ENCODE results near the gene ISCA2. TPM values are rescaled to one million over a fixed set of nuclear protein-coding genes. Genes with fewer than 3 reads are reported as not detected.
"Not testable (repeated sequence)": the region's sequence is repeated elsewhere in the genome, so short reads cannot be mapped to it uniquely, and the experiment has no call there.

Gene ISCA2, protein sequence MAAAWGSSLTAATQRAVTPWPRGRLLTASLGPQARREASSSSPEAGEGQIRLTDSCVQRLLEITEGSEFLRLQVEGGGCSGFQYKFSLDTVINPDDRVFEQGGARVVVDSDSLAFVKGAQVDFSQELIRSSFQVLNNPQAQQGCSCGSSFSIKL
- 10 to 100 TPM in 3 of 4 donors, 1 to 10 TPM in 1; 4.1 to 32.4 (median 20.6) TPM for total RNA-seq

DNA sequence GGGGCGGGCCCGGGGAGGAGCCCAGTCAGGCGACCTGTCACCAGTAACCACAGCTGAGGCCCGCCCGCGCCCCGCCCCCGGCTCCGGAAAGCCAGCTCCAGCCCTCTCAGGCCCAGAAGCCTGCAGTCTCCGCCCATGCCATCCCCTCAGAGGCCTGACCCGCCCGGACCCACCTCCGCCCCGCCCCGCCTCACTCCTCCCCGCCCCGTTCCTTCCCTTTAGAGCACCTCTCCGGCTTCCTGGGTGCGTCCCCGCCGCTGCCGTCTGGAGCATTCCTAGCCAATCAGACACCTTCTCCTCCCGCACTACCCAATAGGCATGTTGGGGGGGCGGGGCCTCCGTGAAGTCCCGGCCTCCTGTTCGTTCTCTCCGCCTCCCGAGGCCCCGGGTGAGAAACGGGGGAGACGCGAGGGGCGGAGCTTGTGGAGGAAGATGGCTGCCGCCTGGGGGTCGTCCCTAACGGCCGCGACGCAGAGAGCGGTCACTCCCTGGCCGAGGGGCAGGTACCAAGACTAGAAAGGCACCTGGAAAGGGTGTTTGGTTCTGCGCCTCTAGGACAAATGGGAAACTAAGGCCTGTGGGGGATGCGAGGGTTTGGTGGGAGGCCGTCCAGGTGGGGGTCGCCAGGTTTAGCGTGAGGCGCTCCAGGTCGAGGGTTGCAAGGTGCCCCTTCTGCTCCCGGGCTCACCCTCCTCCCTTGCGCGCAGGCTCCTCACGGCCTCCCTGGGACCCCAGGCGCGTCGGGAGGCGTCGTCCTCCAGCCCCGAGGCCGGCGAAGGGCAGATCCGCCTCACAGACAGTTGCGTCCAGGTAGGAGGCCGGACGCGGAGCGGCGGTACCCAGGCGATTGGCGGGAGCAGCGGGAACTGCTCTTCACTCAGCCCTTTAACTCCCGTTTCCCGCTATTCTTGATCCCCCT, at the start of gene ISCA2:
Gene ISCA2 (plus strand): TSS at position 423 of the 919 bp plus-strand sequence. CDS start 10 bp downstream, at position 433.
- Histone ChIP-seq H3K4me3 (peak within 1 kb of the TSS; percentile 72 to 99 (median 88)), H3K36me3 (no peaks in the 10 kb centered on the region), H3K9me3 (no peaks in the 10 kb centered on the region), H3K4me1 (peaks cover 8 to 27% (median 17%) of the 10 kb centered on the region in 4 donors), H3K27ac (peak within 1 kb of the TSS; percentile 93 to 97 (median 94)), H3K27me3 (no peaks in the 10 kb centered on the region)
- intact Hi-C loops (cut with DNase I; ENCODE audit: low total_unique reads): loop anchor here (5.0 kb wide), 1 partner anchor 571 kb away; no protein-coding TSS in a partner anchor
- DNase-seq: peak; percentile 100
- peak; percentile 25 to 54 (median 47) for TF ChIP-seq POLR2AphosphoS5 (IDR thresholded peaks at IDR 0.05)
- no peak for TF ChIP-seq EP300 (IDR thresholded peaks at IDR 0.05; ENCODE audit: low read depth)
- no peak for TF ChIP-seq POLR2A (IDR thresholded peaks at IDR 0.05)
- TF ChIP-seq, protein P1, sequence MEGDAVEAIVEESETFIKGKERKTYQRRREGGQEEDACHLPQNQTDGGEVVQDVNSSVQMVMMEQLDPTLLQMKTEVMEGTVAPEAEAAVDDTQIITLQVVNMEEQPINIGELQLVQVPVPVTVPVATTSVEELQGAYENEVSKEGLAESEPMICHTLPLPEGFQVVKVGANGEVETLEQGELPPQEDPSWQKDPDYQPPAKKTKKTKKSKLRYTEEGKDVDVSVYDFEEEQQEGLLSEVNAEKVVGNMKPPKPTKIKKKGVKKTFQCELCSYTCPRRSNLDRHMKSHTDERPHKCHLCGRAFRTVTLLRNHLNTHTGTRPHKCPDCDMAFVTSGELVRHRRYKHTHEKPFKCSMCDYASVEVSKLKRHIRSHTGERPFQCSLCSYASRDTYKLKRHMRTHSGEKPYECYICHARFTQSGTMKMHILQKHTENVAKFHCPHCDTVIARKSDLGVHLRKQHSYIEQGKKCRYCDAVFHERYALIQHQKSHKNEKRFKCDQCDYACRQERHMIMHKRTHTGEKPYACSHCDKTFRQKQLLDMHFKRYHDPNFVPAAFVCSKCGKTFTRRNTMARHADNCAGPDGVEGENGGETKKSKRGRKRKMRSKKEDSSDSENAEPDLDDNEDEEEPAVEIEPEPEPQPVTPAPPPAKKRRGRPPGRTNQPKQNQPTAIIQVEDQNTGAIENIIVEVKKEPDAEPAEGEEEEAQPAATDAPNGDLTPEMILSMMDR (IDR thresholded peaks at IDR 0.05): peak in 2 of 5 experiments; percentile 14 to 16
- 1% methylated on average over 43 of the region's 73 CpGs; no CpG with 5 or more reads in 1 of the 2 donors for WGBS, 2 donors (ENCODE audit: low coverage in 1 of 2)
- in situ Hi-C loops (cut with MboI; ENCODE audit: low pct_ligation_motif_present in 1 of 4, low pct_unique_long_range_greater_than_20kb in 1 of 4, low sequenced_read_pairs in 3 of 4): no loop called here

DNA sequence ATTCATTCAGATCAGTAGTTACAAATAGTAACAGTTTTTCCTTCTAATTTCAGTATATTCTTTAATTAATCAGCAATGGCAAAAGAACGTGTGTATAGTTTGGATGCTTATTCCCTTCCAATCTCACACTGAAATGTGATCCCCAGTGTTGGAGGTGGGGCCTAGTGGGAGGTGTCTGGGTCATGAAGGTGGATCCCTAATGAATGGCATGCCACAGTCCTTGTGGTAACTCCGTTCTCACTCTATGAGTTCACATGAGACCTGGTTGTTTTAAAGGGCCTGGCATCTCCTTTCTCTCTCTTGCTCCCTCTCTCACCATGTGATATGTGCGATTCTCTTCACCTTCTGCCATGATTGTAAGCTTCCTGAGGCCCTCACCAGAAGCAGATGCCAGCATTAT, 48.7 kb upstream of the ISCA2 start:
- no peak for TF ChIP-seq EP300 (IDR thresholded peaks at IDR 0.05; ENCODE audit: low read depth)
- TF ChIP-seq POLR2A (IDR thresholded peaks at IDR 0.05): no peak
- TF ChIP-seq, protein P1 (IDR thresholded peaks at IDR 0.05): no peak
- TF ChIP-seq POLR2AphosphoS5 (IDR thresholded peaks at IDR 0.05): no peak
- Histone ChIP-seq H3K4me1 (no peaks in the 10 kb centered on the region), H3K27me3 (no peaks in the 10 kb centered on the region), H3K4me3 (no peak overlapping the region), H3K36me3 (no peaks in the 10 kb centered on the region), H3K9me3 (no peaks in the 10 kb centered on the region), H3K27ac (no peak overlapping the region)
- intact Hi-C loops (cut with DNase I; ENCODE audit: low total_unique reads) (no loop called here), in situ Hi-C loops (cut with MboI; ENCODE audit: low pct_ligation_motif_present in 1 of 4, low pct_unique_long_range_greater_than_20kb in 1 of 4, low sequenced_read_pairs in 3 of 4) (no loop called here)
- WGBS, 2 donors (ENCODE audit: low coverage in 1 of 2): 22 to 38% methylated on average over 2 to 3 of the region's 3 CpGs
- no peak for DNase-seq

DNA sequence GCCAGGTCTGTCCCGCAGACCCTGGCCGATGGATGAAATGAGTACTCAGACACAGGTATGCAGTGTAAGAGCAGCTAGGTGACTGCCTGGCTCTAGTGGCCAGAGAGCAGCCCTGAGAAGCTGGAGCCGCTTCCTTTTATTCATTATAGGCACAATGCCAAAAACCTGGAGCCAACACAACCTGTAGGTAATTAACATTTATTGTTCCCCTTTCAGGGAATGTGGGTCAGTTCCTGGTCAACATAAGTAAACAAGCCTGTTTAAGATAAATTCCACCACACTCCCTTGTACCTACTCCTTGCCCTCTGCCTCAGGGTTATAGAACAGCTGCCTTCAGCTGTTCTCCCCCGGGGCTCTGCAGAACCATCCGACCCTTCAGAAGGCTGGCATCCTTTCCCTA, 39.2 kb upstream of the ISCA2 start:
- intact Hi-C loops (cut with DNase I; ENCODE audit: low total_unique reads); H3K27me3 ChIP-seq; H3K4me3 ChIP-seq; H3K4me1 ChIP-seq; DNase-seq; in situ Hi-C loops (cut with MboI; ENCODE audit: low pct_ligation_motif_present in 1 of 4, low pct_unique_long_range_greater_than_20kb in 1 of 4, low sequenced_read_pairs in 3 of 4); H3K36me3 ChIP-seq; H3K9me3 ChIP-seq; H3K27ac ChIP-seq: not testable (repeated sequence)
- WGBS, 2 donors (ENCODE audit: low coverage in 1 of 2): 50% methylated on average over 5 of the region's 5 CpGs; no CpG with 5 or more reads in 1 of the 2 donors

DNA sequence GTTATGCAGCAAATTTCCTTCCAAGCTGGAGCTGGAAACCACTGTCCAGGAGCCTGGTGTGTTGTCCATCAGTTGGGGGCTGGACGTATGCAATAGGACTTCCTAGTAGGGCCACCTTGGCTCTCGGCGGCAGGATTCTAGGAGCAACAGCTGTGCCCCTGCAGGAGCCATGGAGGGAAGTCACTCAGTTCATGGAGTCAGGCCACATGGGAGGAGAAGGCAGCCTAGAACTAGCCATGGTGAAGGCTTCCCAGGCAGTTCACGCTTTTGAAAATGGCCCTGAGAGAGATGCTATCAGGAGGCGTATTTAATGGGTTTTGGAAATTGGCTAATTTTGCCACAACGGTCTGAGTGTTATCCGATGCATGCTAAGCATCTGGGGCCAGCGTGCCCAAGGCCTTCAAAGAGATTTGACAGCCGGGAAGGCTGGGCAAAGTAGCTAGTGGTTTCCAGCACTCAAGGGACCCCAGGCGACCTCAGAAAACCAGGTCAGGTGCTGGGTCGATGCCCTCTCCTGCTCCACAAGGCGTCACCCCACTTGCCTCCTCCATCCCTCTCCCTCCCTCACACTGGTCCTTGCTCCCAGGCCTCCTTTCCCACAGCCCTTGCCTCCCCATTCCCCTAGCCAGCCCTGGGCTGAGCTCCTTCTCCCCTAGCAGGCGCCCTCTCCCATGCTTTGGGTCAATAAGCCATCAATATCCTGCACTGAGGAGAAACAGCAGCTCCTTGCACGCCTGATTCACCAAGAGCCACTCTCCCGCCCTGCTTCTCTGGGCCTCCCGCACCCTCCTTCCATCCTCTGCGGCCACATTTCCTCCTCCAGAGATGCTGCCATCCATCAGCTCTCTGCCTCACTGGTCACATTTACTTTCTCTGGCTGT, 36.6 kb upstream of the ISCA2 start:
- 72 to 79% methylated on average over 7 to 17 of the region's 17 CpGs for WGBS, 2 donors (ENCODE audit: low coverage in 1 of 2)

More for the DNA sequence above, 36.6 kb upstream of the ISCA2 start:
- in situ Hi-C loops (cut with MboI; ENCODE audit: low pct_ligation_motif_present in 1 of 4, low pct_unique_long_range_greater_than_20kb in 1 of 4, low sequenced_read_pairs in 3 of 4): no loop called here
- H3K4me1 ChIP-seq: no peaks in the 10 kb centered on the region
- H3K4me3 ChIP-seq: no peak overlapping the region
- no peaks in the 10 kb centered on the region for H3K36me3 ChIP-seq
- intact Hi-C loops (cut with DNase I; ENCODE audit: low total_unique reads): no loop called here
- no peak for DNase-seq
- TF ChIP-seq, protein P1 (IDR thresholded peaks at IDR 0.05): no peak
- TF ChIP-seq EP300 (IDR thresholded peaks at IDR 0.05; ENCODE audit: low read depth) (no peak), POLR2AphosphoS5 (IDR thresholded peaks at IDR 0.05) (no peak), POLR2A (IDR thresholded peaks at IDR 0.05) (no peak)
- peaks cover 3 to 8% of the 10 kb centered on the region in 2 donors for H3K9me3 ChIP-seq
- H3K27ac ChIP-seq: no peak overlapping the region
- H3K27me3 ChIP-seq: no peaks in the 10 kb centered on the region
